Measurements from ENCODE around the gene LPO.

DNA sequence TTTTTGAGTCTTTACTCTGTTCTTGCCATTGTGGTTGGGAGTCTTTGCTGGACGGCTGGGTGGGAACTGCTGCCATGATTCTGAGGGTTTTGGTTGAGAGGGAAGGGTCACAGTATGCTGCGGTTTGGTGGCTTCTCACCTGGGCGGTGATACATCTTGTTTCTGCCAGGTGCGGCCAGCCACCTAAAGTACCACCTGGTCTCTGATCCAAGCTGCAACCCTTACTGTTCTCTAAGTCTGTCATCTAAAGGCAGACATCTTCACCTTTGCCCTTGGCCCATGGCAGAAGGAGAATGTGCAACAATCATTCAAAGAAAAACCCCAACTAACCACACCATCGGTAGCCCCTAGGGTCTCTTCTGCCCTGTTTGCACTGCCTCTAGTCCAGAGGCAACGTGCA, 62.0 kb downstream of the LPO start:
- TF ChIP-seq, protein P1, sequence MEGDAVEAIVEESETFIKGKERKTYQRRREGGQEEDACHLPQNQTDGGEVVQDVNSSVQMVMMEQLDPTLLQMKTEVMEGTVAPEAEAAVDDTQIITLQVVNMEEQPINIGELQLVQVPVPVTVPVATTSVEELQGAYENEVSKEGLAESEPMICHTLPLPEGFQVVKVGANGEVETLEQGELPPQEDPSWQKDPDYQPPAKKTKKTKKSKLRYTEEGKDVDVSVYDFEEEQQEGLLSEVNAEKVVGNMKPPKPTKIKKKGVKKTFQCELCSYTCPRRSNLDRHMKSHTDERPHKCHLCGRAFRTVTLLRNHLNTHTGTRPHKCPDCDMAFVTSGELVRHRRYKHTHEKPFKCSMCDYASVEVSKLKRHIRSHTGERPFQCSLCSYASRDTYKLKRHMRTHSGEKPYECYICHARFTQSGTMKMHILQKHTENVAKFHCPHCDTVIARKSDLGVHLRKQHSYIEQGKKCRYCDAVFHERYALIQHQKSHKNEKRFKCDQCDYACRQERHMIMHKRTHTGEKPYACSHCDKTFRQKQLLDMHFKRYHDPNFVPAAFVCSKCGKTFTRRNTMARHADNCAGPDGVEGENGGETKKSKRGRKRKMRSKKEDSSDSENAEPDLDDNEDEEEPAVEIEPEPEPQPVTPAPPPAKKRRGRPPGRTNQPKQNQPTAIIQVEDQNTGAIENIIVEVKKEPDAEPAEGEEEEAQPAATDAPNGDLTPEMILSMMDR (IDR thresholded peaks at IDR 0.05; ENCODE audit: poor library complexity, severe bottlenecking): no peak
- TF ChIP-seq, protein P2, sequence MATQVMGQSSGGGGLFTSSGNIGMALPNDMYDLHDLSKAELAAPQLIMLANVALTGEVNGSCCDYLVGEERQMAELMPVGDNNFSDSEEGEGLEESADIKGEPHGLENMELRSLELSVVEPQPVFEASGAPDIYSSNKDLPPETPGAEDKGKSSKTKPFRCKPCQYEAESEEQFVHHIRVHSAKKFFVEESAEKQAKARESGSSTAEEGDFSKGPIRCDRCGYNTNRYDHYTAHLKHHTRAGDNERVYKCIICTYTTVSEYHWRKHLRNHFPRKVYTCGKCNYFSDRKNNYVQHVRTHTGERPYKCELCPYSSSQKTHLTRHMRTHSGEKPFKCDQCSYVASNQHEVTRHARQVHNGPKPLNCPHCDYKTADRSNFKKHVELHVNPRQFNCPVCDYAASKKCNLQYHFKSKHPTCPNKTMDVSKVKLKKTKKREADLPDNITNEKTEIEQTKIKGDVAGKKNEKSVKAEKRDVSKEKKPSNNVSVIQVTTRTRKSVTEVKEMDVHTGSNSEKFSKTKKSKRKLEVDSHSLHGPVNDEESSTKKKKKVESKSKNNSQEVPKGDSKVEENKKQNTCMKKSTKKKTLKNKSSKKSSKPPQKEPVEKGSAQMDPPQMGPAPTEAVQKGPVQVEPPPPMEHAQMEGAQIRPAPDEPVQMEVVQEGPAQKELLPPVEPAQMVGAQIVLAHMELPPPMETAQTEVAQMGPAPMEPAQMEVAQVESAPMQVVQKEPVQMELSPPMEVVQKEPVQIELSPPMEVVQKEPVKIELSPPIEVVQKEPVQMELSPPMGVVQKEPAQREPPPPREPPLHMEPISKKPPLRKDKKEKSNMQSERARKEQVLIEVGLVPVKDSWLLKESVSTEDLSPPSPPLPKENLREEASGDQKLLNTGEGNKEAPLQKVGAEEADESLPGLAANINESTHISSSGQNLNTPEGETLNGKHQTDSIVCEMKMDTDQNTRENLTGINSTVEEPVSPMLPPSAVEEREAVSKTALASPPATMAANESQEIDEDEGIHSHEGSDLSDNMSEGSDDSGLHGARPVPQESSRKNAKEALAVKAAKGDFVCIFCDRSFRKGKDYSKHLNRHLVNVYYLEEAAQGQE (IDR thresholded peaks at IDR 0.05; ENCODE audit: borderline replicate concordance): no peak
- TF ChIP-seq TAF1 (IDR thresholded peaks at IDR 0.05; ENCODE audit: low read depth) (no peak), SMC3 (conservative IDR thresholded peaks at IDR 0.05; ENCODE audit: poor library complexity) (no peak), POLR2AphosphoS5 (IDR thresholded peaks at IDR 0.05) (no peak)
